PFSK-1 (cell line): ENCODE data around the gene DHX29.

Source experiments
- POLR2AphosphoS5 ChIP-seq: IDR thresholded peaks from 2 replicates; pipeline ENCODE4 v1.6.1; 2012; ENCODE audit warnings: low read depth, mild to moderate bottlenecking, control low read depth, low read length, moderate library complexity
- SIN3A ChIP-seq: IDR thresholded peaks from 2 replicates; pipeline ENCODE4 v1.6.1; 2012; ENCODE audit warnings: mild to moderate bottlenecking, low read length, moderate library complexity, borderline replicate concordance; ENCODE audit not compliant: insufficient read depth
- TAF1 ChIP-seq: IDR thresholded peaks from 2 replicates; pipeline ENCODE4 v1.6.1; 2012; ENCODE audit warnings: low read length, control low read depth, borderline replicate concordance; ENCODE audit not compliant: insufficient read depth
- TF ChIP-seq, protein P1 (sequence below), 2 experiments: IDR thresholded peaks; 2 replicates each; pipeline versions ENCODE4 v1.6.1 to v1.8.0; 2011 to 2012; ENCODE audit warnings: low read depth in 2 of 2, low read length in 2 of 2, control low read depth in 1 of 2, inconsistent platforms in 1 of 2, mild to moderate bottlenecking in 1 of 2, moderate library complexity in 1 of 2; ENCODE audit not compliant: insufficient read depth in 1 of 2

DNA sequence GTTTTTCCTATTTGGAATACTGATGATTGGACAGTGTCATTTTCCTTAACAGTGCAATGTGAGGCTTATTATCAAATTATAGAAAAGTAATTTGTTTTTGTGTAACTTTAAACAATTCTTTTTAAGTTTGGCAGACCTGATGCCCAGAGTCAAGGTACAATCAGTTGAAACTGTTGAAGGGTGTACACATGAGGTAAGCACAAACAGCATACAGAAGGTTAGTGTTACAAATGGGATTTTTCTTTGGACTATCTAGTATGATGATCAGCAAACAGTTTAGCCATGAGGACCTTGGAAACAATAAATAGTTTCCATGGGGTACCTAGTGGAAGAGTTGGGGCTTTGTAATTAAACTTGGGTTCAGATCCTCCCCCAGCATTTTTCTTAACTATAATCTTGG lies 16.5 kb upstream of the DHX29 start:
- TF ChIP-seq SIN3A, result no peak
- TF ChIP-seq TAF1, result no peak
- TF ChIP-seq, protein P1, sequence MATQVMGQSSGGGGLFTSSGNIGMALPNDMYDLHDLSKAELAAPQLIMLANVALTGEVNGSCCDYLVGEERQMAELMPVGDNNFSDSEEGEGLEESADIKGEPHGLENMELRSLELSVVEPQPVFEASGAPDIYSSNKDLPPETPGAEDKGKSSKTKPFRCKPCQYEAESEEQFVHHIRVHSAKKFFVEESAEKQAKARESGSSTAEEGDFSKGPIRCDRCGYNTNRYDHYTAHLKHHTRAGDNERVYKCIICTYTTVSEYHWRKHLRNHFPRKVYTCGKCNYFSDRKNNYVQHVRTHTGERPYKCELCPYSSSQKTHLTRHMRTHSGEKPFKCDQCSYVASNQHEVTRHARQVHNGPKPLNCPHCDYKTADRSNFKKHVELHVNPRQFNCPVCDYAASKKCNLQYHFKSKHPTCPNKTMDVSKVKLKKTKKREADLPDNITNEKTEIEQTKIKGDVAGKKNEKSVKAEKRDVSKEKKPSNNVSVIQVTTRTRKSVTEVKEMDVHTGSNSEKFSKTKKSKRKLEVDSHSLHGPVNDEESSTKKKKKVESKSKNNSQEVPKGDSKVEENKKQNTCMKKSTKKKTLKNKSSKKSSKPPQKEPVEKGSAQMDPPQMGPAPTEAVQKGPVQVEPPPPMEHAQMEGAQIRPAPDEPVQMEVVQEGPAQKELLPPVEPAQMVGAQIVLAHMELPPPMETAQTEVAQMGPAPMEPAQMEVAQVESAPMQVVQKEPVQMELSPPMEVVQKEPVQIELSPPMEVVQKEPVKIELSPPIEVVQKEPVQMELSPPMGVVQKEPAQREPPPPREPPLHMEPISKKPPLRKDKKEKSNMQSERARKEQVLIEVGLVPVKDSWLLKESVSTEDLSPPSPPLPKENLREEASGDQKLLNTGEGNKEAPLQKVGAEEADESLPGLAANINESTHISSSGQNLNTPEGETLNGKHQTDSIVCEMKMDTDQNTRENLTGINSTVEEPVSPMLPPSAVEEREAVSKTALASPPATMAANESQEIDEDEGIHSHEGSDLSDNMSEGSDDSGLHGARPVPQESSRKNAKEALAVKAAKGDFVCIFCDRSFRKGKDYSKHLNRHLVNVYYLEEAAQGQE (IDR thresholded peaks at IDR 0.05; ENCODE audit: insufficient read depth in 1 of 2, low read depth in 2 of 2, low read length in 2 of 2), result no peak
- no peak for TF ChIP-seq POLR2AphosphoS5
